Measurements from ENCODE around the gene PRIMPOL.
"Not testable (repeated sequence)": the region's sequence is repeated elsewhere in the genome, so short reads cannot be mapped to it uniquely, and the experiment has no call there.

Gene PRIMPOL

DNA sequence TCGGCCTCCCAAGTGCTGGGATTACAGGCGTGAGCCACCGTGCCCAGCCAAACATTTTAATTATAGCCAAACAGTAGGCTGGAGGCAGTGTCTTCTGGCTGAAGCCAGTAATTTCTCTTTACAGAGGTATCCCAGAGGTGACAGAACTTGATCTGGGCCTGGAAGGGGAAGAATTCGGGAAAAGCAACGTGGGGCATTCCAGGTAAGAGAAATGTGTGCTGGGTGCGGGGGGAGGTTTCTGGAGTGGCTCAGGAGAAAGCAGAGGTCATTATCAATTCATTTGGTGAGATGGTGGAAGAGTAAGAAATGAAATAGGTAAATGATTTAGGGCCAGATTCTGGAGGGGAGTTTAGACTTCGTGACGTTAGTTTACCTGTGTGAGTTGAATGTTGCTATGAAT, 2.4 kb downstream of the PRIMPOL start:
- peaks cover 2% of the 10 kb centered on the region; the same call in 1 of the 2 replicates for H3K36me3 ChIP-seq (ENCODE audit: control insufficient read depth, insufficient read depth, low read length)
- no peak overlapping the region for H3K4me3 ChIP-seq (replicated peaks; ENCODE audit: low read depth, low read length)
- DNase-seq (ENCODE audit: extremely low read depth, insufficient read length), result no peak
- no peaks in the 10 kb centered on the region for H3K27me3 ChIP-seq (replicated peaks; ENCODE audit: control insufficient read depth, insufficient read depth, low read length)
- TF ChIP-seq, protein P1, sequence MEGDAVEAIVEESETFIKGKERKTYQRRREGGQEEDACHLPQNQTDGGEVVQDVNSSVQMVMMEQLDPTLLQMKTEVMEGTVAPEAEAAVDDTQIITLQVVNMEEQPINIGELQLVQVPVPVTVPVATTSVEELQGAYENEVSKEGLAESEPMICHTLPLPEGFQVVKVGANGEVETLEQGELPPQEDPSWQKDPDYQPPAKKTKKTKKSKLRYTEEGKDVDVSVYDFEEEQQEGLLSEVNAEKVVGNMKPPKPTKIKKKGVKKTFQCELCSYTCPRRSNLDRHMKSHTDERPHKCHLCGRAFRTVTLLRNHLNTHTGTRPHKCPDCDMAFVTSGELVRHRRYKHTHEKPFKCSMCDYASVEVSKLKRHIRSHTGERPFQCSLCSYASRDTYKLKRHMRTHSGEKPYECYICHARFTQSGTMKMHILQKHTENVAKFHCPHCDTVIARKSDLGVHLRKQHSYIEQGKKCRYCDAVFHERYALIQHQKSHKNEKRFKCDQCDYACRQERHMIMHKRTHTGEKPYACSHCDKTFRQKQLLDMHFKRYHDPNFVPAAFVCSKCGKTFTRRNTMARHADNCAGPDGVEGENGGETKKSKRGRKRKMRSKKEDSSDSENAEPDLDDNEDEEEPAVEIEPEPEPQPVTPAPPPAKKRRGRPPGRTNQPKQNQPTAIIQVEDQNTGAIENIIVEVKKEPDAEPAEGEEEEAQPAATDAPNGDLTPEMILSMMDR (IDR thresholded peaks at IDR 0.05; ENCODE audit: insufficient read depth, low read length, poor library complexity, severe bottlenecking), result no peak

DNA sequence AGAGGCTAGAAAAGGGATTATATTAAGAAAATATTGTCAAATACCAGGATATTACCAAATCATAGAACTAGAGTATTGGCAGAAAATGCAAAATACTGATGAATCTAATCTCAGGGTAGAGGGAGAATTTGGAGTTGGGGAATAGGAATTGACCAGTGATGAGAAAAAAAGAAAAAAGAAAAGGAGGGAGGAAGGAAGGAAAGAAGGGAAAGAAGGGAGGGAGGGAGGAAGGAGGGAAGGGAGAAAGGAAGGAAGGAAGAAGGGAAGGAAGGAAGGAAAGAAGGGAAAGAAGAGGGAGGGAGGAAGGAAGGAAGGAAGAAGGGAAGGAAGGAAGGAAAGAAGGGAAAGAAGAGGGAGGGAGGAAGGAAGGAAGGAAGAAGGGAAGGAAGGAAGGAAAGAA, 3.1 kb downstream of the PRIMPOL start:
- H3K27me3 ChIP-seq (replicated peaks; ENCODE audit: control insufficient read depth, insufficient read depth, low read length); H3K4me3 ChIP-seq (replicated peaks; ENCODE audit: low read depth, low read length); DNase-seq (ENCODE audit: extremely low read depth, insufficient read length); H3K36me3 ChIP-seq (ENCODE audit: control insufficient read depth, insufficient read depth, low read length): not testable (repeated sequence)

DNA sequence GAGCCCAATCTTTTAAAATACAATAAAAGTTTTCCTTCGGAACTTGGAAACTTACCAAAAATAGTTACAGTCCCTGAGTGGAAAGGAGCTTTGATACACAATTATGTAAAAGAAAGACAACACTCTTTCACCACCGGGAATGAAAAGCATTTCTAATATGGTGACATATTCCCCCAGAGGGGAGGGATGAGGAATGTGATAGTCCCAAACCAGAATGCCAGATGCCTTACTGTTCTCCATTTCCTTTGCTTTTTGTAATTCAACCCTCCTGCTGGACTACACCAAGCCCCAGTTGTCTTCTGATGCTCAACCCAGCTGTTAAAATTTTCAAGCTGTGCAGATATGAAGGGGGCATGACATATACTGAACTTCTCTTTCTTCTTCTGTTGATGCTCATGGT, 4.1 kb downstream of the PRIMPOL start:
- H3K4me3 ChIP-seq (replicated peaks; ENCODE audit: low read depth, low read length), result no peak overlapping the region
- DNase-seq (ENCODE audit: extremely low read depth, insufficient read length), result no peak
- TF ChIP-seq, protein P1 (IDR thresholded peaks at IDR 0.05; ENCODE audit: insufficient read depth, low read length, poor library complexity, severe bottlenecking), result no peak
- no peaks in the 10 kb centered on the region for H3K36me3 ChIP-seq (ENCODE audit: control insufficient read depth, insufficient read depth, low read length)
- H3K27me3 ChIP-seq (replicated peaks; ENCODE audit: control insufficient read depth, insufficient read depth, low read length), result no peaks in the 10 kb centered on the region

- TF ChIP-seq, protein P1 (IDR thresholded peaks at IDR 0.05; ENCODE audit: insufficient read depth, low read length, poor library complexity, severe bottlenecking), result no peak
- no peak overlapping the region for H3K4me3 ChIP-seq (replicated peaks; ENCODE audit: low read depth, low read length)
- no peak for DNase-seq (ENCODE audit: extremely low read depth, insufficient read length)
- no peaks in the 10 kb centered on the region for H3K27me3 ChIP-seq (replicated peaks; ENCODE audit: control insufficient read depth, insufficient read depth, low read length)
- no peaks in the 10 kb centered on the region for H3K36me3 ChIP-seq (ENCODE audit: control insufficient read depth, insufficient read depth, low read length)
Observed at GRCh38 chr4:184655889-184656869, 6.6 kb downstream of the PRIMPOL start.

DNA sequence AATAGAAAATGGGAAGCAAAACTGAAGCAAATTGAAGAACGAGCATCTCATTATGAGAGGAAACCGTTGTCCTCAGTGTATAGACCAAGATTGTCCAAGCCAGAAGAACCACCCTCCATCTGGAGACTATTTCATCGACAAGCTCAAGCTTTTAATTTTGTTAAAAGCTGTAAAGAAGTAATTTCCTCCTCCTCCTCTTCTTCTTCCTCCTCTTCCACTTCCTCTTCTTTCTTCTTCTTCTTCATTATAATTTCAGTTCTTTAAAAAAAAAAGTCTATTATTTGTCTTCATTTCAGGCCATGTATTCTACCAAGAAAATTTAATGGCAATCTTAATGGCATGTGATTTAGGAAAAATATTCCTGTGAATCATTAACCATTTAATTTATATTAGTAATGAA, 7.6 kb downstream of the PRIMPOL start:
- Histone ChIP-seq H3K27me3 (replicated peaks; ENCODE audit: control insufficient read depth, insufficient read depth, low read length) (no peaks in the 10 kb centered on the region), H3K4me3 (replicated peaks; ENCODE audit: low read depth, low read length) (no peak overlapping the region), H3K36me3 (ENCODE audit: control insufficient read depth, insufficient read depth, low read length) (no peaks in the 10 kb centered on the region)
- TF ChIP-seq, protein P1 (IDR thresholded peaks at IDR 0.05; ENCODE audit: insufficient read depth, low read length, poor library complexity, severe bottlenecking), result no peak
- no peak for DNase-seq (ENCODE audit: extremely low read depth, insufficient read length)

DNA sequence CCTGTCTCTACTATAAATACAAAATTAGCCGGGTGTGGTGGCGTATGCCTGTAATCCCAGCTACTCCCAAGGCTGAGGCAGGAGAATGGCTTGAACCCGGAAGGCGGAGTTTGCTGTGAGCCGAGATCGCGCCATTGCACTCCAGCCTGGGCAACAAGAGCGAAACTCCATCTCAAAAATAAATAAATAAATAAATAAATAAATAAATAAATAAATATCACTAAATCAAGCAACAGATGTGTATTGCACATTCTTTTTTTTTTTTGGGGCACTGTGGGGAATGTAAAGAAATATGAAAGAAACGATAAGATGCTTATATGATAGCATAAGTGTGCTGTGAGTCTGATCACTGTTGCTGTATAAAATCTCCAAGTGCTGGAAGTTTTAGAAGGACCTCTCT, 8.3 kb downstream of the PRIMPOL start:
- not testable (repeated sequence) for H3K36me3 ChIP-seq (ENCODE audit: control insufficient read depth, insufficient read depth, low read length); H3K27me3 ChIP-seq (replicated peaks; ENCODE audit: control insufficient read depth, insufficient read depth, low read length); H3K4me3 ChIP-seq (replicated peaks; ENCODE audit: low read depth, low read length); DNase-seq (ENCODE audit: extremely low read depth, insufficient read length)
